CD14-positive monocyte (primary cell): ENCODE measurements around the gene NOCT. TPM values are rescaled to one million over a fixed set of nuclear protein-coding genes. Genes with fewer than 3 reads are reported as not detected.
"Not testable (repeated sequence)": the region's sequence is repeated elsewhere in the genome, so short reads cannot be mapped to it uniquely, and the experiment has no call there.

Source experiments
- DNase-seq, 3 donors: peaks; one replicate each; pipeline ENCODE4 v3.0.0-alpha.2; 2011 to 2022
- H2AFZ ChIP-seq: 2 replicates; pipeline ENCODE4 v1.6.0; 2012; ENCODE audit warnings: mild to moderate bottlenecking, low read depth, low read length, inconsistent platforms; ENCODE audit not compliant: insufficient read depth, poor library complexity, severe bottlenecking
- H3K27ac ChIP-seq, 2 donors: 1 replicate in 1 of 2; 2 replicates in 1 of 2; pipeline ENCODE4 v1.5.1; 2012 to 2013; ENCODE audit warnings: low read length in 2 of 2, control low read depth in 1 of 2, inconsistent platforms in 1 of 2, low read depth in 1 of 2, mild to moderate bottlenecking in 1 of 2
- H3K27me3 ChIP-seq, 2 donors: one replicate each; pipeline versions ENCODE4 v1.6.0 to v1.6.1; 2011 to 2013; ENCODE audit warnings: low read length in 2 of 2; ENCODE audit not compliant: control insufficient read depth in 2 of 2, insufficient read depth in 2 of 2
- H3K36me3 ChIP-seq, 2 donors: replicated peaks in 1 of 2; 1 replicate in 1 of 2; 2 replicates in 1 of 2; pipeline versions ENCODE4 v1.5.1 to v1.6.1; 2012 to 2013; ENCODE audit warnings: low read length in 2 of 2, control low read depth in 1 of 2, inconsistent platforms in 1 of 2, mild to moderate bottlenecking in 1 of 2; ENCODE audit not compliant: insufficient read depth in 2 of 2, control insufficient read depth in 1 of 2
- H3K4me1 ChIP-seq, 2 donors: 1 replicate in 1 of 2; 2 replicates in 1 of 2; pipeline versions ENCODE4 v1.5.1 to v1.6.1; 2012 to 2013; ENCODE audit warnings: low read length in 2 of 2, control low read depth in 1 of 2, inconsistent platforms in 1 of 2, mild to moderate bottlenecking in 1 of 2, moderate library complexity in 1 of 2; ENCODE audit not compliant: insufficient read depth in 2 of 2, control insufficient read depth in 1 of 2
- H3K4me2 ChIP-seq: replicated peaks from 2 replicates; pipeline ENCODE3; 2012; ENCODE audit warnings: low read length, moderate library complexity, mild to moderate bottlenecking; ENCODE audit not compliant: poor library complexity, severe bottlenecking; ENCODE audit errors: extremely low read depth
- H3K4me3 ChIP-seq, 3 experiments: fragments of 200-600 bp in 1 of 3; sonication (generic) in 1 of 3; replicated peaks in 1 of 3; 1 replicate in 2 of 3; 2 replicates in 1 of 3; pipeline ENCODE4 v1.5.1; 2011 to 2013; ENCODE audit warnings: low read length in 3 of 3, mild to moderate bottlenecking in 3 of 3, control low read depth in 2 of 3, low read depth in 2 of 3, inconsistent platforms in 1 of 3, moderate library complexity in 1 of 3
- H3K79me2 ChIP-seq: 2 replicates; pipeline ENCODE4 v1.6.0; 2012; ENCODE audit warnings: mild to moderate bottlenecking, control low read depth, inconsistent platforms, low read length, moderate library complexity; ENCODE audit not compliant: insufficient read depth
- H3K9ac ChIP-seq: 2 replicates; pipeline ENCODE4 v1.6.0; 2017; ENCODE audit warnings: low read length, mild to moderate bottlenecking; ENCODE audit not compliant: insufficient read depth, poor library complexity, severe bottlenecking
- H3K9me3 ChIP-seq, 2 donors: replicated peaks in 1 of 2; 1 replicate in 1 of 2; 2 replicates in 1 of 2; pipeline versions ENCODE4 v1.5.1 to v1.6.1; 2012 to 2013; ENCODE audit warnings: low read length in 2 of 2, control low read depth in 1 of 2; ENCODE audit not compliant: control insufficient read depth in 1 of 2, insufficient read depth in 1 of 2
- H4K20me1 ChIP-seq: 2 replicates; pipeline ENCODE4 v1.6.0; 2012; ENCODE audit warnings: mild to moderate bottlenecking, low read length, control low read depth, moderate library complexity; ENCODE audit not compliant: insufficient read depth
- H3K27ac Mint-ChIP-seq, 7 donors: one replicate each; pipeline ENCODE4 v1.8.0; 2020; ENCODE audit warnings: mild to moderate bottlenecking in 7 of 7, mixed read lengths in 7 of 7, moderate library complexity in 6 of 7, inconsistent platforms in 2 of 7
- H3K27me3 Mint-ChIP-seq, 3 donors: one replicate each; pipeline ENCODE4 v1.8.0; 2021 to 2022; ENCODE audit warnings: low read depth in 3 of 3, mild to moderate bottlenecking in 3 of 3, mixed read lengths in 3 of 3, moderate library complexity in 3 of 3, inconsistent platforms in 1 of 3
- H3K36me3 Mint-ChIP-seq, 2 donors: one replicate each; pipeline ENCODE4 v1.8.0; 2020; ENCODE audit warnings: mixed read lengths in 2 of 2, inconsistent platforms in 1 of 2, mild to moderate bottlenecking in 1 of 2
- H3K4me1 Mint-ChIP-seq: one replicate; pipeline ENCODE4 v1.8.0; 2020; ENCODE audit warnings: mild to moderate bottlenecking, mixed read lengths
- H3K4me3 Mint-ChIP-seq, 2 donors: one replicate each; pipeline ENCODE4 v1.8.0; 2020; ENCODE audit warnings: mild to moderate bottlenecking in 2 of 2, mixed read lengths in 2 of 2, moderate library complexity in 1 of 2
- H3K9me3 Mint-ChIP-seq, 7 donors: one replicate each; pipeline ENCODE4 v1.8.0; 2020 to 2022; ENCODE audit warnings: mixed read lengths in 7 of 7, mild to moderate bottlenecking in 6 of 7, moderate library complexity in 6 of 7, inconsistent platforms in 2 of 7
- CTCF ChIP-seq: fragments of 200-600 bp; IDR thresholded peaks from one replicate; pipeline ENCODE4 v1.8.0; 2022; ENCODE audit warnings: antibody characterized with exemption, mild to moderate bottlenecking
- WGBS: methylation state at CpG from one replicate; pipeline ENCODE4 v1.1.5; 2013; ENCODE audit warnings: missing lambda C conversion rate; ENCODE audit not compliant: insufficient coverage; 5-methylcytosine and 5-hydroxymethylcytosine counted together
- intact Hi-C, 2 donors: fragments of 100-400 bp; cut with micrococcal nuclease; formaldehyde crosslinking; loops; one replicate each; pipeline versions ENCODE4 v1.15.0 to v1.15.1; 2023
- polyA plus RNA-seq, 3 donors: library from polyadenylated mRNA; depleted of rRNA in 1 of 3; unstranded in 2 of 3; stranded (reverse) in 1 of 3; fragments of 300-500 nt in 2 of 3; fragments of >200 nt in 1 of 3; fragmentation: Illumina TruSeq in 2 of 3; gene quantifications; 1 replicate in 2 of 3; 2 replicates in 1 of 3; pipeline ENCODE4 v1.2.3, GENCODE V29; 2012 to 2021

Gene NOCT
- polyA plus RNA-seq, 3 donors = 0.54 to 31.5 (median 0.89) TPM

- not testable (repeated sequence) for H3K9me3 Mint-ChIP-seq, H4K20me1 ChIP-seq, H3K9ac ChIP-seq, H3K9me3 ChIP-seq, H3K79me2 ChIP-seq, H3K4me2 ChIP-seq, H3K36me3 ChIP-seq, H3K36me3 Mint-ChIP-seq, H3K4me3 Mint-ChIP-seq, H3K27me3 ChIP-seq, H3K4me3 ChIP-seq, H2AFZ ChIP-seq, H3K27me3 Mint-ChIP-seq
- H3K4me1 Mint-ChIP-seq = peaks cover 41% of the 10 kb centered on the region
- 29% methylated on average over 4 of the region's 7 CpGs for WGBS
- Histone ChIP-seq H3K4me1 (peaks cover 38 to 41% of the 10 kb centered on the region in 2 donors), H3K27ac (peak overlapping the region; percentile 52 to 69)
- H3K27ac Mint-ChIP-seq = peak overlapping the region in 6 of 7 donors; percentile 38 to 92 (median 87)
- peak; percentile 51 to 81 (median 73) for DNase-seq
- intact Hi-C loops = loop anchor here in 1 of 2 donors (5.0 kb wide), 1 partner anchor 34 kb away; no protein-coding TSS in a partner anchor
Observed at GRCh38 chr4:139001430-139001829, 14.2 kb upstream of the NOCT start.

GRCh38 chr4:139003668-139004067 lies 11.9 kb upstream of the NOCT start:
- H3K4me3 ChIP-seq, H3K27me3 Mint-ChIP-seq, H3K79me2 ChIP-seq, H3K36me3 Mint-ChIP-seq, DNase-seq, H3K27me3 ChIP-seq, H3K9ac ChIP-seq, H3K4me3 Mint-ChIP-seq, H4K20me1 ChIP-seq, H3K9me3 ChIP-seq, H3K27ac ChIP-seq, H3K36me3 ChIP-seq, H2AFZ ChIP-seq, H3K4me2 ChIP-seq: not testable (repeated sequence)
- 94% methylated on average over 2 of the region's 4 CpGs for WGBS
- H3K4me1 ChIP-seq = peaks cover 38 to 49% of the 10 kb centered on the region in 2 donors
- intact Hi-C loops = loop anchor here in 1 of 2 donors (5.0 kb wide), 1 partner anchor 36 kb away; no protein-coding TSS in a partner anchor
- Mint-ChIP-seq H3K27ac (peak overlapping the region in 1 of 7 donors; percentile 61), H3K4me1 (peaks cover 50% of the 10 kb centered on the region), H3K9me3 (peaks cover 0 to 10% (median 2%) of the 10 kb centered on the region in 7 donors)

- Histone ChIP-seq H3K4me2 (no peak overlapping the region), H3K79me2 (no peaks in the 10 kb centered on the region), H3K4me3 (no peak overlapping the region), H3K9ac (no peak overlapping the region), H2AFZ (no peak overlapping the region), H4K20me1 (no peaks in the 10 kb centered on the region), H3K27me3 (no peaks in the 10 kb centered on the region), H3K4me1 (peaks cover 19 to 29% of the 10 kb centered on the region in 2 donors), H3K27ac (no peak overlapping the region), H3K36me3 (no peaks in the 10 kb centered on the region), H3K9me3 (no peaks in the 10 kb centered on the region)
- WGBS = 100% methylated on average over 3 of the region's 5 CpGs
- intact Hi-C loops = no loop called here
- H3K4me1 Mint-ChIP-seq = peaks cover 34% of the 10 kb centered on the region
- peaks cover 0 to 2% (median 0%) of the 10 kb centered on the region in 3 donors for H3K27me3 Mint-ChIP-seq
- H3K36me3 Mint-ChIP-seq = peaks cover 3 to 5% of the 10 kb centered on the region in 2 donors
- no peak overlapping the region for H3K4me3 Mint-ChIP-seq
- peaks cover 0 to 10% (median 2%) of the 10 kb centered on the region in 7 donors for H3K9me3 Mint-ChIP-seq
- no peak for DNase-seq
- TF ChIP-seq CTCF = no peak
- H3K27ac Mint-ChIP-seq = no peak overlapping the region
Observed at GRCh38 chr4:139005774-139006173, 9.8 kb upstream of the NOCT start.
